ENCODE measurements around the gene ACSL1. TPM values are rescaled to one million over a fixed set of nuclear protein-coding genes. Genes with fewer than 3 reads are reported as not detected.

Gene ACSL1
- total RNA-seq, 1 donor, result 26.2 TPM

GRCh38 chr4:184727430-184727829, 98.3 kb downstream of the ACSL1 start:
- TF ChIP-seq, protein P1, sequence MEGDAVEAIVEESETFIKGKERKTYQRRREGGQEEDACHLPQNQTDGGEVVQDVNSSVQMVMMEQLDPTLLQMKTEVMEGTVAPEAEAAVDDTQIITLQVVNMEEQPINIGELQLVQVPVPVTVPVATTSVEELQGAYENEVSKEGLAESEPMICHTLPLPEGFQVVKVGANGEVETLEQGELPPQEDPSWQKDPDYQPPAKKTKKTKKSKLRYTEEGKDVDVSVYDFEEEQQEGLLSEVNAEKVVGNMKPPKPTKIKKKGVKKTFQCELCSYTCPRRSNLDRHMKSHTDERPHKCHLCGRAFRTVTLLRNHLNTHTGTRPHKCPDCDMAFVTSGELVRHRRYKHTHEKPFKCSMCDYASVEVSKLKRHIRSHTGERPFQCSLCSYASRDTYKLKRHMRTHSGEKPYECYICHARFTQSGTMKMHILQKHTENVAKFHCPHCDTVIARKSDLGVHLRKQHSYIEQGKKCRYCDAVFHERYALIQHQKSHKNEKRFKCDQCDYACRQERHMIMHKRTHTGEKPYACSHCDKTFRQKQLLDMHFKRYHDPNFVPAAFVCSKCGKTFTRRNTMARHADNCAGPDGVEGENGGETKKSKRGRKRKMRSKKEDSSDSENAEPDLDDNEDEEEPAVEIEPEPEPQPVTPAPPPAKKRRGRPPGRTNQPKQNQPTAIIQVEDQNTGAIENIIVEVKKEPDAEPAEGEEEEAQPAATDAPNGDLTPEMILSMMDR (IDR thresholded peaks at IDR 0.05; ENCODE audit: insufficient read depth, low read length), result no peak
- no peak overlapping the region for H3K4me3 ChIP-seq (ENCODE audit: low read depth, low read length)
- no peak for DNase-seq (ENCODE audit: low read depth)

DNA sequence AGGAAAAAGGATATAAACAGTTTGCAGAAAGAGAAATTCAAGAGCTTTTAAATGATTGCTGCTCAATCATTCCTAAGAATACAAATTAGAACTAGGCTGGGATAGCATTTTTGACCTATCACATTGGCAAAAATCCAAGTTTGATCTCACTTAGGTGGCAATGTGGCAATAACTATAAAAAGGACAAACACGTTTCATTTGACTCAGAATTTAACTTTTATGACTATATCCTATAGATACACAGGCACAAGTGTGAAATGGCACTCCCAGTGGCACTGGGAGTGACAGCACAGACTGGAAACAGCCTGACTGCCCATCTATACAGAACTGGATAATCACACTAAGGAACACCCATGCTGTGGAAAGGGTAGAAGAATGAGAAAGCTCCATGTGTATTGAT, 103.0 kb downstream of the ACSL1 start:
- TF ChIP-seq, protein P1 (IDR thresholded peaks at IDR 0.05; ENCODE audit: insufficient read depth, low read length), result no peak
- no peak for DNase-seq (ENCODE audit: low read depth)
- H3K4me3 ChIP-seq (ENCODE audit: low read depth, low read length), result no peak overlapping the region

GRCh38 chr4:184721254-184721653, 104.5 kb downstream of the ACSL1 start:
- H3K4me3 ChIP-seq (ENCODE audit: low read depth, low read length), result no peak overlapping the region
- no peak for DNase-seq (ENCODE audit: low read depth)
- TF ChIP-seq, protein P1 (IDR thresholded peaks at IDR 0.05; ENCODE audit: insufficient read depth, low read length), result no peak

- no peak overlapping the region for H3K4me3 ChIP-seq (ENCODE audit: low read depth, low read length)
- DNase-seq (ENCODE audit: low read depth), result no peak
- TF ChIP-seq, protein P1 (IDR thresholded peaks at IDR 0.05; ENCODE audit: insufficient read depth, low read length), result no peak
Measured at GRCh38 chr4:184719407-184719806, 106.4 kb downstream of the ACSL1 start.

GRCh38 chr4:184715526-184715925, 110.2 kb downstream of the ACSL1 start:
- no peak for DNase-seq (ENCODE audit: low read depth)
- H3K4me3 ChIP-seq (ENCODE audit: low read depth, low read length), result no peak overlapping the region
- TF ChIP-seq, protein P1 (IDR thresholded peaks at IDR 0.05; ENCODE audit: insufficient read depth, low read length), result no peak

DNA sequence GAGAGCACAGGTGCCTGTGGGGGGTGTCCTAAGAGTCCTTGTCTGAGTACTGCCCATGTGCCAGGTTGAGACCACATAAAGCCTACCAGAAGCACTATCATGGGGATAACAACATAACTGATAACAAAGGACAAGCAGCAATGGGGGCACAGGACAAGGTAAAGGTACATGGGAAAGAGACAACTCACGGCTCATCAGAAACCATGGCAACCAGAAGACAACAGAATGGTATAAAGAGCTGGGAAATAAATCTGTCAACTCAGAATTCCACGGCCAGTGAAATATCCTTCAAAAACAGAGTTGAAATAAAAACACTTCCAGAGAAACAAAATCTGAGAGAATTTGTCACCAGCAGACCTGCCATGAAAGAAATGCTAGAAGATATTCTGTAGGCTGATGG, 111.9 kb downstream of the ACSL1 start:
- TF ChIP-seq, protein P1 (IDR thresholded peaks at IDR 0.05; ENCODE audit: insufficient read depth, low read length), result no peak
- no peak overlapping the region for H3K4me3 ChIP-seq (ENCODE audit: low read depth, low read length)
- DNase-seq (ENCODE audit: low read depth), result no peak

- TF ChIP-seq, protein P1 (IDR thresholded peaks at IDR 0.05; ENCODE audit: insufficient read depth, low read length), result no peak
- H3K4me3 ChIP-seq (ENCODE audit: low read depth, low read length), result no peak overlapping the region
- no peak for DNase-seq (ENCODE audit: low read depth)
Measured at GRCh38 chr4:184712322-184712721, 113.4 kb downstream of the ACSL1 start.

Measured in fibroblast of the aortic adventitia (primary cell).